HEK293 (cell line): ENCODE measurements around the gene PHLDB3.
A peak's percentile ranks its signal among the peaks of the same experiment; 100 is the strongest.

Experiments
- AEBP2 ChIP-seq: fragments of 450-650 bp; formaldehyde crosslinking; IDR thresholded peaks from 2 replicates; pipeline ENCODE4 v1.5.1; 2016; ENCODE audit warnings: missing biosample characterization, missing genetic modification characterization, borderline replicate concordance
- EGR2 ChIP-seq: fragments of 450-650 bp; formaldehyde crosslinking; IDR thresholded peaks from 2 replicates; pipeline ENCODE4 v1.5.1; 2016; ENCODE audit warnings: low read depth, missing biosample characterization, missing genetic modification characterization
- GLIS1 ChIP-seq: fragments of 450-650 bp; formaldehyde crosslinking; IDR thresholded peaks from 2 replicates; pipeline ENCODE4 v1.5.1; 2016; ENCODE audit warnings: missing biosample characterization, missing genetic modification characterization
- KLF17 ChIP-seq: fragments of 450-650 bp; formaldehyde crosslinking; IDR thresholded peaks from 2 replicates; pipeline ENCODE4 v1.5.1; 2016; ENCODE audit warnings: missing biosample characterization, missing genetic modification characterization
- SP7 ChIP-seq: fragments of 450-650 bp; formaldehyde crosslinking; IDR thresholded peaks from 2 replicates; pipeline ENCODE4 v1.5.1; 2016; ENCODE audit warnings: missing biosample characterization, missing genetic modification characterization
- TSHZ1 ChIP-seq: fragments of 450-650 bp; formaldehyde crosslinking; IDR thresholded peaks from 2 replicates; pipeline ENCODE4 v1.5.1; 2016; ENCODE audit warnings: missing biosample characterization, missing genetic modification characterization, borderline replicate concordance
- WT1 ChIP-seq: fragments of 450-650 bp; formaldehyde crosslinking; IDR thresholded peaks from 2 replicates; pipeline ENCODE4 v1.5.1; 2016; ENCODE audit warnings: missing biosample characterization, missing genetic modification characterization
- ZBTB6 ChIP-seq: fragments of 450-650 bp; formaldehyde crosslinking; IDR thresholded peaks from 2 replicates; pipeline ENCODE4 v1.5.1; 2017; ENCODE audit warnings: missing biosample characterization, missing genetic modification characterization
- ZBTB7A ChIP-seq: fragments of 450-650 bp; formaldehyde crosslinking; IDR thresholded peaks from 2 replicates; pipeline ENCODE4 v1.5.1; 2016; ENCODE audit warnings: low read depth, missing biosample characterization, missing genetic modification characterization
- ZIC2 ChIP-seq: fragments of 450-650 bp; formaldehyde crosslinking; IDR thresholded peaks from 2 replicates; pipeline ENCODE4 v1.5.1; 2016; ENCODE audit warnings: missing biosample characterization, missing genetic modification characterization
- ZNF112 ChIP-seq: fragments of 450-650 bp; formaldehyde crosslinking; IDR thresholded peaks from 2 replicates; pipeline ENCODE4 v1.5.0; 2017; ENCODE audit warnings: missing biosample characterization, missing genetic modification characterization
- ZNF146 ChIP-seq: fragments of 450-650 bp; formaldehyde crosslinking; IDR thresholded peaks from 2 replicates; pipeline ENCODE4 v1.5.1; 2016; ENCODE audit warnings: missing biosample characterization, missing genetic modification characterization
- ZNF16 ChIP-seq: fragments of 450-650 bp; formaldehyde crosslinking; IDR thresholded peaks from 2 replicates; pipeline ENCODE4 v1.5.1; 2016; ENCODE audit warnings: low read depth, missing biosample characterization, missing genetic modification characterization
- ZNF202 ChIP-seq: fragments of 450-650 bp; formaldehyde crosslinking; IDR thresholded peaks from 2 replicates; pipeline ENCODE4 v1.5.1; 2016; ENCODE audit warnings: missing biosample characterization, missing genetic modification characterization, borderline replicate concordance
- ZNF211 ChIP-seq: fragments of 450-650 bp; formaldehyde crosslinking; IDR thresholded peaks from 2 replicates; pipeline ENCODE4 v1.5.1; 2016; ENCODE audit warnings: low read depth, missing biosample characterization, missing genetic modification characterization
- ZNF362 ChIP-seq: fragments of 450-650 bp; formaldehyde crosslinking; IDR thresholded peaks from 2 replicates; pipeline ENCODE4 v1.5.1; 2016; ENCODE audit warnings: missing biosample characterization, missing genetic modification characterization
- ZNF394 ChIP-seq: fragments of 450-650 bp; formaldehyde crosslinking; IDR thresholded peaks from 2 replicates; pipeline ENCODE4 v1.5.1; 2016; ENCODE audit warnings: missing biosample characterization, missing genetic modification characterization, mild to moderate bottlenecking, moderate library complexity, borderline replicate concordance
- ZNF398 ChIP-seq: fragments of 450-650 bp; formaldehyde crosslinking; IDR thresholded peaks from 2 replicates; pipeline ENCODE4 v1.5.1; 2017; ENCODE audit warnings: missing biosample characterization, missing genetic modification characterization
- ZNF488 ChIP-seq: fragments of 450-650 bp; formaldehyde crosslinking; IDR thresholded peaks from 2 replicates; pipeline ENCODE4 v1.5.1; 2016; ENCODE audit warnings: missing biosample characterization, missing genetic modification characterization
- ZNF521 ChIP-seq: fragments of 450-650 bp; formaldehyde crosslinking; IDR thresholded peaks from 2 replicates; pipeline ENCODE4 v1.5.1; 2017; ENCODE audit warnings: missing biosample characterization, mild to moderate bottlenecking, missing genetic modification characterization
- ZNF555 ChIP-seq: fragments of 450-650 bp; formaldehyde crosslinking; conservative IDR thresholded peaks from 2 replicates; pipeline ENCODE4 v1.5.1; 2017; ENCODE audit warnings: missing biosample characterization, mild to moderate bottlenecking, missing genetic modification characterization, inconsistent platforms
- ZNF660 ChIP-seq: fragments of 450-650 bp; IDR thresholded peaks from 2 replicates; pipeline ENCODE4 v1.5.1; 2018; ENCODE audit warnings: missing biosample characterization, mild to moderate bottlenecking, missing genetic modification characterization
- ZNF76 ChIP-seq: fragments of 450-650 bp; formaldehyde crosslinking; IDR thresholded peaks from 2 replicates; pipeline ENCODE4; 2016; ENCODE audit warnings: low read depth, missing biosample characterization, missing genetic modification characterization, borderline replicate concordance
- ZNF777 ChIP-seq: fragments of 450-650 bp; formaldehyde crosslinking; IDR thresholded peaks from 2 replicates; pipeline ENCODE4 v1.5.1; 2017; ENCODE audit warnings: missing biosample characterization, missing genetic modification characterization, borderline replicate concordance
- TF ChIP-seq, protein P1 (sequence below): fragments of 450-650 bp; formaldehyde crosslinking; IDR thresholded peaks from 2 replicates; pipeline ENCODE4 v1.5.1; 2016; ENCODE audit warnings: missing biosample characterization, missing genetic modification characterization

The PHLDB3 gene

DNA sequence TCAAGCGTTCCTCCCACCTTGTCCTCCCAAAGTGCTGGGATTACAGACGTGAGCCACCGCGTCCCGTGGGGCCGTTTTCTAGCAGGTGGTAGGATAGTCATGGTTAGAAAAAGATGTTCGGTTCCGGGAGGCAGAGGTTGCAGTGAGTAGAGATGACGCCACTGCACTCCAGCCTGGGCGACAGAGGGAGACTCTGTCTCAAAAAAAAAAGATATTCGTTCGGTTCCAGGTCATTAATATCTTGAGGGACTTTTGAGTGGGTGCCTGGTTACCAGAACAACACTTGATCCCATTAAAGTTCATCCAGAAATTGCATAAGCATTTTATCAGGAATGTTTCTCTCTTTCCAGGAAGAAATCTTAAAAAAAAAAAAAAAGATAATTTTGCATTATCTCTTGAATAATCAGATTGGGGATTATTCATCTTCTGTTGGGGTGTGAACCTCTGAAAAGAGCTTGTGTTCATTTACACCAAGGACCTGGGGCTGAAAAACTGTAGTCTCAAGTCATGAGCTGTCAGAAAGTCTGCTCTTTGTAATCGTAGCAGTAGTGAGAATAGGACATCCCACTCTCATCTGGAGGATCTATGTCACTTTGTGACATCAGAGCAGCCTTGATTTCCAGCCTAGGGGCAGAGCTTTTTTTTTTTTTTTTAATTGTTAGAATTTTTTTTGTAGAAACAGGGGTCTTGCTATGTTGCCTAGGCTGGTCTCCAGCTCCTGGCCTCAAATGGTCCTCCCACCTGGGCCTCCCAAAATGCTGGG is 23.5 kb upstream of the PHLDB3 start (continued):
- TF ChIP-seq EGR2 (tag by site-specific recombination): peak; percentile 26; the same call in 1 of the 2 replicates
- peak; percentile 97 for TF ChIP-seq GLIS1 (tag by site-specific recombination)
- peak; percentile 93 for TF ChIP-seq WT1 (tag by site-specific recombination)
- TF ChIP-seq, protein P1, sequence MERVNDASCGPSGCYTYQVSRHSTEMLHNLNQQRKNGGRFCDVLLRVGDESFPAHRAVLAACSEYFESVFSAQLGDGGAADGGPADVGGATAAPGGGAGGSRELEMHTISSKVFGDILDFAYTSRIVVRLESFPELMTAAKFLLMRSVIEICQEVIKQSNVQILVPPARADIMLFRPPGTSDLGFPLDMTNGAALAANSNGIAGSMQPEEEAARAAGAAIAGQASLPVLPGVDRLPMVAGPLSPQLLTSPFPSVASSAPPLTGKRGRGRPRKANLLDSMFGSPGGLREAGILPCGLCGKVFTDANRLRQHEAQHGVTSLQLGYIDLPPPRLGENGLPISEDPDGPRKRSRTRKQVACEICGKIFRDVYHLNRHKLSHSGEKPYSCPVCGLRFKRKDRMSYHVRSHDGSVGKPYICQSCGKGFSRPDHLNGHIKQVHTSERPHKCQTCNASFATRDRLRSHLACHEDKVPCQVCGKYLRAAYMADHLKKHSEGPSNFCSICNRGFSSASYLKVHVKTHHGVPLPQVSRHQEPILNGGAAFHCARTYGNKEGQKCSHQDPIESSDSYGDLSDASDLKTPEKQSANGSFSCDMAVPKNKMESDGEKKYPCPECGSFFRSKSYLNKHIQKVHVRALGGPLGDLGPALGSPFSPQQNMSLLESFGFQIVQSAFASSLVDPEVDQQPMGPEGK (tag by site-specific recombination): peak; percentile 51
- 0 out of 2 replicates have a peak, but pooled peaks have one; percentile 71 for TF ChIP-seq TSHZ1 (tag by site-specific recombination)
- no peak for TF ChIP-seq AEBP2 (tag by site-specific recombination)
- TF ChIP-seq ZNF146: no peak; the same call in 1 of the 2 replicates
- TF ChIP-seq ZBTB6 (tag by site-specific recombination): 0 out of 2 replicates have a peak, but pooled peaks have one; percentile 17
- TF ChIP-seq ZNF555: no peak
- peak; percentile 90 for TF ChIP-seq KLF17 (tag by site-specific recombination)
- TF ChIP-seq ZNF16 (tag by site-specific recombination): no peak
- no peak for TF ChIP-seq ZNF202 (tag by site-specific recombination)
- 0 out of 2 replicates have a peak, but pooled peaks have one; percentile 24 for TF ChIP-seq ZNF660
- TF ChIP-seq ZNF211: no peak
- TF ChIP-seq ZIC2 (tag by site-specific recombination): no peak
- TF ChIP-seq ZNF398 (tag by site-specific recombination): peak; percentile 47
- no peak for TF ChIP-seq ZNF488 (tag by site-specific recombination)
- TF ChIP-seq ZNF76 (tag by site-specific recombination): peak; percentile 40; the same call in 1 of the 2 replicates
- TF ChIP-seq ZNF394 (tag by site-specific recombination): no peak
- TF ChIP-seq SP7: peak; percentile 89
- TF ChIP-seq ZNF112 (tag by site-specific recombination): no peak
- TF ChIP-seq ZBTB7A (tag by site-specific recombination): no peak
- TF ChIP-seq ZNF362 (tag by site-specific recombination): peak; percentile 98
- TF ChIP-seq ZNF777 (tag by site-specific recombination): no peak
- TF ChIP-seq ZNF521 (tag by site-specific recombination): no peak
